M059J (cell line): Measurements from ENCODE around the gene TGFBR2. TPM values are rescaled to one million over a fixed set of nuclear protein-coding genes. Genes with fewer than 3 reads are reported as not detected.
"Not testable (repeated sequence)": the region's sequence is repeated elsewhere in the genome, so short reads cannot be mapped to it uniquely, and the experiment has no call there.

Experiments used
- DNase-seq: peaks from one replicate; pipeline ENCODE4 v3.0.0-alpha.2; 2012; ENCODE audit warnings: low read depth
- total RNA-seq: library from RNA; depleted of rRNA; stranded (reverse); fragments of >200 nt; shearing (Covaris generic); gene quantifications from 2 replicates; pipeline ENCODE4 v1.2.3, GENCODE V29; 2014

TGFBR2 gene
- total RNA-seq, 1 experiment from 2014 or later, result 27.1 TPM

DNA sequence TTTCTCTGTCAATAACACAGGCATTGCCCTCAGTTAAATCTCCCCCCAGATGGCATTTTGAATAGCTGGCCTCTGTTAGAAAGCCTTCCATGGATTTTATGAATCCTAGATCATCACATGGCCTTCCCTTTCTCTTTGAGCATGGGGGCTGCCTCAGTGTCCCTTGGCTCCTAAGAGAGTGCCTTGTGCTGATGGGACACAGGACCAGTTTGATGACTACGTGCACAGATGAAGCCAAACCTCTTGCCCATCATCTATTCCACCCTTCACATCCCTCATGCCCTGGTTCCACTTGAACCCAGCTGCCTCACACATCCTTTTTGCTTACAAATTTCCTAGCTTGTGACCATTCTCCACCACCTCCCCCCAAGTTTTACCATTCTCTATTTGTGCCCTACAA, 12.9 kb downstream of the TGFBR2 start:
- DNase-seq, result no peak

- no peak for DNase-seq
These were observed 14.3 kb downstream of the TGFBR2 start for GRCh38 chr3:30620402-30621360.

DNA sequence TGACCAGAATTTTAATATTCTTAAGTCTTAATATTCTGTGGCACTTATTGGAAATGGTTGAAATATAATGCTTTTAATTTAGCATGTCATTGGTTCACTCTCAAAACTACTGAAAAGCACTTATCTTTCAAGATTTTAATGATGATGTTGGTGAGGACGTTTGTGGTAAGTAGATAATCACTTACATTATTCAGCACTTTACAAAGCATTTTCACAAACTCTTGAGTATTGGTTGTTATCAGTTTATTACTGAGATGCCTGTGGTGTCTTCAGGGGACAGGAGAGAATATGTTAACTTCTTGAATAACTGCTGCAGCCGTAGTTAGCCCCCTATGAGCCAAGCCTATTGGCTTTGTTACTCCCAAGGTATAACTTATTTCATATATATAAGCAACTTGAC, 15.2 kb downstream of the TGFBR2 start:
- DNase-seq, result no peak

- DNase-seq, result no peak
These were observed 15.7 kb downstream of the TGFBR2 start for GRCh38 chr3:30622047-30622545.

GRCh38 chr3:30622790-30623189, 16.4 kb downstream of the TGFBR2 start:
- no peak for DNase-seq

DNA sequence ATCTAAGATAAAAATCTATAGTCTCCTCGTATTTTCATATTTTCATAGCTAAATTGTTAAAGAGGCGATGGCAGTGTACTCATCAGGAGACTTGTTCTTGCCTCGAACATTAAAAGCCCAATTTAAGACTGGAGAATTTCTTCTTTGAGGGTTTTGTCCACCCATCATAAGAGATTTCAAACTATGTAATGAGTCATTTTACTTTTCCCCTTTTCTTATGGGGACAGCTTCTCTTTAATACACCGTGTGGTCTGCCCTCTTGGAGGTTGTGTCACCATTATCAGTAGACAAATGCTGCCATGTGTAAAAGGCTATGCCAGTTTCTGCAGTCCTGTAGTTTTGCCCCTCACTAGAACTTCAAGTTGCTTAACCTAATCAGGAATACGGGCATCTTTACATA, 16.9 kb downstream of the TGFBR2 start:
- DNase-seq, result peak; percentile 78

DNA sequence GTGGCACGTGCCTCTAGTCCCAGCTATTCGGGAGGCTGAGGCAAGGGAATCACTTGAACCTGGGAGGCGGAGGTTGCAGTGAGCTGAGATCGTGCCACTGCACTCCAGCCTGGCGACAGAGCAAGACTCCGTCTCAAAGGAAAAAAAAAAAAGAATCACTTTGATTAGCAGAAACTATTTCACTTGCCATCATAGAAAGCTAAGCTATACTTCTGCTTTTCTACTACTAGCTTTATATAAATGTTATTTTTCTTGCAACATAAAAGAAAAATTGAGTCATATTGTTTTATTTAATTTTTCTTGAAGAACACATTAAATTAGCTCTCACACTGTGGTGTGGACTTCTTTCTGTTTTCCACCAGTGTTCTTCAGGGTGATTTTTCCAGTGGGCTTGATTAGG, 18.1 kb downstream of the TGFBR2 start:
- not testable (repeated sequence) for DNase-seq

DNA sequence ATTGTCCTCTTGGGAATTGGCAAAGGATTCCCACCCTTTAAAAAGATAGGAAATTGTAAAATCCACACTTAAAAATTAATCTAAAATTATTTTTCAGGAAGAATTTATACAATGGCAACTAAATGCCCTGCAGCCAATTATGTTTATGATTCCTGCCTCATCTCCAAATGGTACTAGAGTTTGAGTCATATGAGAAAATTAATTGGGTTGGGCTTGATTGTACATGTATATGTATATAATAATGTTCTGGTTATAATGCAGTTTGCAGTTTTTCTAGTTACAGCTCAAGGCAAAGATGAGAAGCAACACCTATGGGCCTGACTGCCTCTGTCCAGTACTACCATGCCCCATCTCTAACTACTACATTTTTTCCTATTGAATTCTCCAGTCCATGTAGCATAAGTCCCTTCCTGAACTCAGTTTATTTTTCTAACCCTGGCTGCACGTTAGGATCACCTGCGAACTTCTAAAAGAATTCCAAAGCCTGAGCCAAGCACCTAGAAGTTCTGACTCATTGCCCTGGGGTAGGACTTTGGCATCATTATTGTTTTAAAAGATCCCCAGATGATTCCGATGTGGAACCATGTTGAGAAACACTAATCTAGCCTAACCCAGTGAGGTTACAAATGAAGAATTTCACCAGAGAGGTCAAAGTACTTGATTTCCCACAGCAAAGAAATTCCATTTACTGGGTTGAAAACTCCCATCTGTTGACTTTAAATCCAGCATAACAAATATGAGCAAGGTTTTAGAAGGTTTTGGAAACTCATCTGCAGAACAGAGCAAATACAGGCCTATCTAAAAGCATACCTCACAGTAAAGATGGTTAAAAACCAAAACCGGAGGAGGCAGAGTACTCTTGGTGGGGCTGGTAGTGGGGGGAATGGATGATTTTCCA, 19.4 kb downstream of the TGFBR2 start:
- DNase-seq, result peak; percentile 95

DNA sequence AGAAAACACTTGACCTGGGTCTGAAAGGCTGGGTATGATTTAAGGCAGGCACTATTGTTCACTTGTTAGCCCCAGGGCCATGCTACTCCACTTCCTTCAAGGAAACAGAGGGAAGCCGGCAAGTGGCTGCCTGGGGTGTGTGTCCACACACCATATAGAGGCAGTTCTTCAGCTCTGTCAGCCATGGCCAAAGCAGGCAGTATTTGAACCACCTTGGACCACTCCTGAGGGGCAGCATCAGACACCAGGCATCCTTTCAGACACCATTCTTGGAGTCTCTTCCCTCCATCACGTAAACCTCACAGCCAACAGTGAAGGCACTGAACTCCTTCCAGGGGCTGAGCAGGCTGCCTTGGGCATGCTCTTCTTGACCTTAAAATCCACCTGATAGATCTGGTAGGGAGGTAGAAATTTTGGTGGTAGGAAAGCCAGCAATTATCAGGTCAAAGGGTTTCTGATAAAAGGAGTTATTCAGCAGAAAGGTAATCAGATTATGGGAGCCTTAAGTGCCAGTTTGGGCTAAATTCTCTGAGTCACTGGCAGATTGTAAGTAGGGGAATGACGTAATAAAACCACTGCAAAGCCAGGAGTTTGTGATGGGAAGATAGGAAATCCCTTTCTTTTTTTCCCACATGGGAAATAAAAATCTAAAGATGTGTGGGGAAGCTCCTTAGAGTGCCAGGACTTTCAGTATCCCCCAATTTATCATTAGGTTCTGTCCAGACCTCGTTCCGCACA, 20.2 kb downstream of the TGFBR2 start:
- DNase-seq, result peak; percentile 86

- DNase-seq, result peak; percentile 48
These were observed 22.0 kb downstream of the TGFBR2 start for GRCh38 chr3:30628205-30628900.

- DNase-seq, result peak; percentile 42
These were observed 22.6 kb downstream of the TGFBR2 start for GRCh38 chr3:30628901-30629590.

DNA sequence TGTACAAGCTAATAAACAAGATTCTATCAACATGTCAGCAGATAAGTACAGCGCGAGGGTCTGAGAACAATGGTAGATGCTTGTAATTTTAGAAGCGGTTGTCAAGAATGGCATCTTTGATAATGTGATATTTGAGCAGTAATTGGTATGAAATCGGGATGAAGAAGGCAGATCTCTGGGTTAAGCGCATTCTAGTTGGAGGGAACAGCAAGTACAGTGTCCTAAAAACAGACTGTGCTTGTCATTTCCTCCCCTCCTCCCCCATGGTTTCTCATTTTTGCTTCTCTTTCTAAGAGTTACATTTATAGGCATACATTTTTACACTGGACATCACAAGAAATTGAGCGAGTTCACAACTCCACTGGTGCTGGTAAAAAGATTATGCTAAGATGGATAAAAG, 23.3 kb downstream of the TGFBR2 start:
- DNase-seq, result no peak

GRCh38 chr3:30630238-30631030, 24.0 kb downstream of the TGFBR2 start:
- DNase-seq, result peak; percentile 42

DNA sequence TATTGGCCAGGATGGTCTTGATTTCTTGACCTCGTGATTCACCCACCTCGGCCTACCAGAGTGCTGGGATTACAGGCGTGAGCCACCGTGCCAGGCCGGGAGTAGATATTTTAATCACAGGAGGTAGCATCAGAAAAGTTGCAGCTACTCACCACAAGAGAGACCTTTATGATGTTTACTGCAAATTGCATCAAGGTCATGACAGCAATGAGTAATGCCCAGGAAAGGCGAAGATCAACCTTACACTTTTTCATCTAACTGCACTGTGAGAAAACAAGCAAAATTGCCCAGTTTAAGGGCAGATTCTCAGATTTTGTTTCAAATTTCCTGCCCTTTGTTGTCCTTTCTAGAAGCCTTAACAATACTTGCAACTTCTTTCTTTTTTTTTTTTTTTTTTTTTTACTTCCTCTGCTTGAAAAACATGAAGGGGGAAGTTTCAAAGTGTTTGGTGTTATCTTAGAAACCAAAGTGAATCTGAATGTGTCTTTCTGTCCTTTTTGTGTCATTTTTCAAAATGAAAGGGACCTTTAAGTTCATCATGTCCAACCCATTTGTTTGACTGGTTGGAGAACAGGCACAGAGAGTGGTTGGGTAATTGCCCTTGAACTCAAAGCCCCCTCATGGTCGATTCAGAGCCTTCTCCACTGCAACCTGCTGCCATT, 25.0 kb downstream of the TGFBR2 start:
- DNase-seq, result peak; percentile 81

DNA sequence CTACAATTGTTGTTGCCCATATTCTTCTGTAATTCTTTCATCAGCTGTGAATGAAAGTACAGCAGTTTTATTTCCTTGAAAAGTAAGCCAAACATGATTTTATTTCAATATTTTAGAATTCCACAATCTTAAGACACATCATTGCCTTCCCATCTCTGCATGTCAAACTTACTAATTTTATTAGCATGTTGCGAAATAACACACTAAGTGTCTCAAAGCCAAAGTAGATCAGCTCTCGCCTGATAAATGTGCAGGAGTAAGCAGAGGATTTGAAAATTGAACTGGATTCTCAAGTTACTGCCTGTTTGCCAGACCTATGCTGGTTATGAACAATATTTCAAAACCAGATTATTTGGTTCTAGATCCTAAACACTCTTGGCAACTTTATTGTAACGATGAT, 25.7 kb downstream of the TGFBR2 start:
- DNase-seq, result peak; percentile 19

- DNase-seq, result no peak
These were observed 26.1 kb downstream of the TGFBR2 start for GRCh38 chr3:30632521-30632920.

- DNase-seq, result no peak
These were observed 27.3 kb downstream of the TGFBR2 start for GRCh38 chr3:30633718-30634117.

DNA sequence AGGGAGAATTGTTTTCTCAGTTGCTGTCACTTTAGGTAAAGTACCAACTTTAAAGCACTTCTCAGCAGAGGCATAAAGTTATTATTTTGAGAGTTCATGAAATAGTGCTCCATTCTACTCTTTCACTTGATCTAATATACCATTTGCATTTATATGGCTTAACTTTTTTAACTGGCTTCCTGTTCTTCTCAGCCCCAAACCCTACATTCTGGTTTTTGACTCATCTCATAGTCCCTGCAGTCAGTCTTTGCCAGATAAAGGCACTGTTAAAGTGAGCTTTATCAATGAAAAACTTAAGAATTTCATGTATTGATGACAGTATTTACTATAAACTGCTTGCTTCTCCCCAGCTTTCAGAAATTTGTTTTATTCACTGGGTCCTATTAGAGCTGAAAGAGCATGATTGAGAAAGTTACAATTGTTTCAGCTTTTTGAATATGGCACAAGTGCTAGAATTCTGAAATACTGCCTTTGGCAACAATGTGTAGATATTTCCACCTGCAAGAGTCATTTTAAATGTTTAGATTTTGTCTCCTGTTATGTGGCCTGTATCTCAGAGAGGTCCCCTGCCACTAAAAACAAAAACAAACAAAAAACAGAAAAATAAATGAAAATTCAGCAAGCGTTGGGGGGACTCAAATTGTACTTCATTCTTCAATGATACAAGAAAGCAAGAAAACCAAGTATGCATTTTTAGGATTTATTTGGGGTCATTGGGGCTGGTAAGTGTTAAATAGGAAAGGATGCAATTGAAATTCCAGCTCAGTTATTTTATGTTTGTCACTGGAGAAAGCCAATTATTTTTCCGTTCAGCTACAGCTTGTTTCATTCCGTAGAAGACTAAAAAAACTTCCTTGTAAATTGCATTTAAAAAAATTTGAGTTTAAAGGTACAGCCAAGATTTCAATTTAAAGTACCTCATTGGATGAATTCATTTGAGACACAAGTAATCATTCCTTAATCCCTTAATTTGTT, 28.6 kb downstream of the TGFBR2 start:
- no peak for DNase-seq
